ENCODE measurements around the gene PLS1.
"Not testable (repeated sequence)": the region's sequence is repeated elsewhere in the genome, so short reads cannot be mapped to it uniquely, and the experiment has no call there.

PLS1 gene

DNA sequence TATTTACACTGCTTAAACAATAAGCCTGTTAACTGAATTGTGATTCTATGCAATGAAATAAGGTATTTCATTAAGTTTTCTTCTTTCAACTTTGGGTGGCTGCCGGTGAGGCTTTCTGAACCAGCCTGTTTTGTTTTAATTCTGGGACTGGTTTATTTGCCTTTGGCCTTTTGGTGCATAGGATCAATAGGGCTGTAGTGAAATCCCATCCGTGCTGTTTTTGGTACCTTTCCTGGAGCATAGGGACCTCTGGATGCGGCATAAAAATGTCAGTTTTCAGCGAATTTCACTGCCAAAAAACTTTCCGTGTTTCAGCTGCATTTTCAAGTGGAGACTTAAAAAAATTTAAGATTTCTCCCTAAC, 514 bp downstream of the PLS1 start:
- DNase-seq (ENCODE audit: low read depth in 2 of 2), result no peak

GRCh38 chr3:142597906-142598305, 1.7 kb downstream of the PLS1 start:
- no peak for DNase-seq (ENCODE audit: low read depth in 2 of 2)

DNA sequence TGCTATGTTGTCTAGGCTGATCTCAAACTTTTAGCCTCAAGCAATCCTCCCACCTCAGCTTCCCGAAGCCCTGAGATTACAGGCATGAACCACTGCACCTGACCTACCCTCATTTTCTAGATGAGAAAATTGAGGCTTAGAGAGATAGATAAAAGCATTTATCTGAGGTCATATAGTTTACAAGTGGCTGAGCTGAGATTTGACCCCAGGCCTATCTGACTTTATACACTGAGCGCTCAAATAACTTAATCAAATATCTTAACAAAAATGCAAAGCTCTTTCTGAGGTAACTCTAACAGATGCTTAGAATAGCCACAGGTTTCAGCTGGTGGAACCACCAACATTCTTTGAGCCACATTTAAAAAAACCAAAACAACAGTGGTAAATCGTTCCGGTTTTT, 5.5 kb downstream of the PLS1 start:
- no peak for DNase-seq (ENCODE audit: low read depth in 2 of 2)

DNA sequence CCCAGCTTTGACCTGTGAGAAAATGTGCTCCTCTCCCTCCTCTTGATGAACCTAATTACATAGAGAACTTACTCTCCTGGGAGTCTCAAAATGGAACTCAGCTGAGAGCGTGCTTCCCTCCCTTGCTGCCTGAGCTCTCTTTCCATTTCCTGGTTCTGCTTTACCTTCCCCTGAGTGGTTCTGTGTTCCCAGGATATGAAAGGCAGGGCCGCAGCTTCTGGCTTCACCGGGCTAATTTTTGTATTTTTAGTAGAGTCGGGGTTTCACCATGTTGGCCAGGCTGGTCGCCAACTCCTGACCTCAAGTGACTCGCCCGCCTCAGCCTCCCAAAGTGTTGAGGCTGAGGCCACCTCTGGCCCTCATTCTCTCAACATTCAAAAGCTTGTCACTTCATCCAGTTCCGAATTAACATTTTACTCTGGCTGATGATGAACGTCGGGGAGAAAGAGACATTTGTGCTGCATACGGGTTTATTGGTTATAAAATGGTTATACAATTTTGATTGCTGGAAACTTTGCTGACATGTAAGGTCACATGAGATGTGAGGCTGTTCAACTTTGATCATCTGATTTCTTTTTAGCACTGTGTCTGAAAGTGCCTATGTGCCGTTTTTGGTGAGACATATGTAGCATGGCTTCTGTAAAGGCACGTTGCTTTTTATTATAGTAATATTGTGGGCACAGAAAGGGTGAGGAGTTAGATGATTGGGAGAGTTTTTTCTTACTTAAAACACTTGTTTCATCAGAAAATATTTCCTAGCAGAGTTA, 6.6 kb downstream of the PLS1 start:
- DNase-seq (ENCODE audit: low read depth in 2 of 2), result no peak

- not testable (repeated sequence) for DNase-seq (ENCODE audit: low read depth in 2 of 2)
These were observed 7.2 kb downstream of the PLS1 start for GRCh38 chr3:142603386-142603705.

DNA sequence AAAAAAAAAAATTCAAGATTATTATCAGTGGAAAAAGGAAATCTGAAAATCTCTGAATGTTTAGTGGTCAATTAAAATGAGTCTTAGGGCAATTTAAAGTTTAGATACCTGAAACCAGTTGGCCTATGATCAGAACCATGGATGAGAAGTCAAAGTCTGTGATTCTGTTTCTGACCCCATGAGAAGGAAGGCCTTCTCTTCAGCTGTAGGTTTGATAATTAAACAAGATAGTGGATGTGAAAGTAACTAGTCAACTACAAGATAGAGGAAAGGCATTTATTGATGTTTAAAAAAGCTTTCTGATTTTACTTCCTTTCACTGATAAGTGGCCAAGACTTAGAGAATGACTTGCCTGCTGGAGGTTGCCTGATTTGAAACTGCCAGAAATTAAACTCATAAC, 8.7 kb downstream of the PLS1 start:
- no peak for DNase-seq (ENCODE audit: low read depth in 2 of 2)

- no peak for DNase-seq (ENCODE audit: low read depth in 2 of 2)
These were observed 12.4 kb downstream of the PLS1 start for GRCh38 chr3:142608631-142609030.

- no peak for DNase-seq (ENCODE audit: low read depth in 2 of 2)
These were observed 12.9 kb downstream of the PLS1 start for GRCh38 chr3:142609136-142609535.

- DNase-seq (ENCODE audit: low read depth in 2 of 2), result no peak
These were observed 15.0 kb downstream of the PLS1 start for GRCh38 chr3:142611206-142611605.

DNA sequence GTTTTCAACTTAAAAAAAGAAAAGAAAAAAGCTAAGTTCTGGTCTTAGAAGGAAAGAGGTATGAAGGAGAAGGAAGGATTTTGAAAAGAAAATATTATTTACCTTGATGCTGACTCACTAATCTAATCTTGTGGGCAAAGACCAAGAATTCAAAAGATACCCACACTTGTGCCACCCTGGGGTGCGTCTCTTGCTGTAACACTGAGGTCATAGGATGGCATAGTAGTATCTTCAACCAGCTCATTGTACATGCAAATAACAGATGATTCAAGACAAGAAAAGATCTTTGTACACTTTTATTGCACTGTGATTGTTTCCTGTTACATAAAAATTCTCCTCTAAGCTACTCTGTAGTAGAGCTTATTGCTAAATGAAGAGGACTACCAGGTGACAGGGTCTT, 17.3 kb downstream of the PLS1 start:
- DNase-seq (ENCODE audit: low read depth in 2 of 2), result no peak

DNA sequence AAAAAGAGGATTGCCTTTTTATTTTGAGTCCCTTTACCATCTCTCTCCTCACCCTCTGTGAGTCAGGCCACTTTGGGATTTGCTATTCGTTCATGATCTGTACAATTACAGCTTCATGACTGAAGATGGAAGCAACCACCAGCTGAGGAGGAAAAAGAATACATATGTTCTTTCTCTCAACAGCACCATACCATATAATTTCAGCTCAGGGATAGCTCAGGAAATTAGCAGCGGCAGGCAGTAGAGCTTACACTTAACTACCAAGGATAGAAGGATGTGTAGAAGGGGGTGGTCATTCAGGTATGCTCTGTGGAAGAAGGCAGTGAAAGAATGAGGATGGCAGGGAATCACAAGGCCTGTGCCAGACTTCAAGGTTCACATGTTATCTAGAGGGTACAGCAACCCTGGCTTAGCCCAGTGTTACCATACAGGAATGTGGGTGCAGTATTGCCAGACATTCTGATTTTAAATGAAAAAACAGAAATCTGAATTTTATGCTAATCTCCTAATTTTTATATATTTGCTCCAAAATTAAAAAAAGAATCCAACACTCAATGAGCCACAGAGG, 17.9 kb downstream of the PLS1 start:
- DNase-seq (ENCODE audit: low read depth in 2 of 2), result no peak

DNA sequence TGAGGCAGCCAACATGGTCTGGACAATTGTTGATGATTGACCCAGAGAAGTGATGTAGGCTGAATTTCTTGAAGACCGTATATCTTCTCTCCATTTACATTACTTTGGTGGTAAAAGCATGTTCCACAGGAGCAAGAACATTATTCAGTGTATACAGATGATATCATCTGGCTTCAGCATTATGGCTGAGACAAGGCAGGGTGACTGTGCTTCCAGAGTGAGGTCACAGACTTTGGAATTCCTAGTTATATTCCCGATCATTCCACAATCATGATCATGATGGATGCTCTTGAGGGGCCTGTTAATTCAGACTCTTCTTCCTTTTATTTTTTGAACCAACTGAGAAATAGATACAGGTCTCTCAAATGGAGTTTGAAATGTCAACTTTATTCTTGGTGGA, 19.0 kb downstream of the PLS1 start:
- no peak for DNase-seq (ENCODE audit: low read depth in 2 of 2)

DNA sequence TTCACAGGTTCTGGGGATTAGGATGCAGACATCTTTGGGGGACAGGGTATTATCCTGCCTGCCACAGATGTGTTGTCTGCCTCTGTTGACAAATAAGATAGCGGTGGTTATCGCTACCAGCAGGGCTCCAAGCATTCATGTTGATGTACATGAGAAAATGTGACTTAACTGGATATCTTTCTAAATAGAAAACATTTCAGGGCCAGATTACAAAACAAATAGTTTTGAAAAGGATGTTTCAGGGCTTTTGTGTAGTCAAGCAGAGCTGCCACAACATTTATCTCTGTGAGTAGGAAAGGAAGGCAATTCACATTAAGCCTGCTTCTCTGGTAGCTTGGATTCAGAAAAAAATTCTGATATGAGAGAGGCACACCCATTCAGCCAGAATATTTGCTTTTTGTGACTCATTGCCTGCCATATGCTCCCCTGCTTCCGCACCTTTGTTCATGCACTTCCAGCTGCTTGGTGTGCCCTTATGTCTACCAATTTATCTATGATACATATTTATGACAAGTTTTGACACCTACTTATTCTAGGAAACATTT, 22.8 kb downstream of the PLS1 start:
- no peak for DNase-seq (ENCODE audit: low read depth in 2 of 2)

GRCh38 chr3:142622405-142622804, 26.2 kb downstream of the PLS1 start:
- no peak for DNase-seq (ENCODE audit: low read depth in 2 of 2)

- DNase-seq (ENCODE audit: low read depth in 2 of 2), result no peak
These were observed 27.0 kb downstream of the PLS1 start for GRCh38 chr3:142623194-142623593.

DNA sequence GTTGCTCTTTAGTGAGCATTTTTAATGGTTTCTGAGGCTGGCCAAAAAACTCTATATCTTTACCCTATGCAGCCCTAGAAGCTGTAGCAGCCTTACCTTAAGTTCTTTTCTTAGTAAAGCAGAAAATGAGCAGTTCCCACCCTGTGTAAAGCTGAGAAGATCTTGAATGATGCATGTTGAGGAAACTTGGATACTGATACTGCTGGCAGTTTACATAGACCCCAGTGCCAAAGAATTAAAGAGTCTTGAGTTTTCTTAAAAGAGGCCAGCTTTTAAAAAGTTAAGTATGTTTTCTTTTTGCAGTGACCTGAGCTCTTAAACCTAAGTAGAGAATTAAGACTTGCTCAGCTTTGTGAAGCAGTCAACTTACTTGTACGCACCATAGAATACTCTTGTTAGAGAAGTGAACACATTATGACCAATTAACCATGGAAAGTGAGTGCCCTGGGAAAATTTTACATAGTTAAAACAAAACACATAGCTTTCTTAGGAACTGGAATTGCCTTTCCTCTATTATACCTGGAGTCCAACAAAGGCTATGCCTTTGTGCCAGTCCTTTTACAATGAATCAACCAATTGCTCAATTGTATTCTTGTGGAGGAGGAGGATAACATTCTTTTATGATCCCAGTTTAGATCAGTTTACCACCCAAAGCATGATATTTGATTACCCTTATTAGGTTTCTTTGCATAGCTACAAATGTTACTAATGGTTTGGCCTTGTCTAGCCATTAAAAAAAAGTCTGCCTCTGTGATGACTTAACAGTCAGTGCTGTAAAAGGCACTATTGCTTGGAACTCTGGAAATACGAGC, 28.4 kb downstream of the PLS1 start:
- no peak for DNase-seq (ENCODE audit: low read depth in 2 of 2)

GRCh38 chr3:142625153-142625440, 28.9 kb downstream of the PLS1 start:
- DNase-seq (ENCODE audit: low read depth in 2 of 2), result no peak

DNA sequence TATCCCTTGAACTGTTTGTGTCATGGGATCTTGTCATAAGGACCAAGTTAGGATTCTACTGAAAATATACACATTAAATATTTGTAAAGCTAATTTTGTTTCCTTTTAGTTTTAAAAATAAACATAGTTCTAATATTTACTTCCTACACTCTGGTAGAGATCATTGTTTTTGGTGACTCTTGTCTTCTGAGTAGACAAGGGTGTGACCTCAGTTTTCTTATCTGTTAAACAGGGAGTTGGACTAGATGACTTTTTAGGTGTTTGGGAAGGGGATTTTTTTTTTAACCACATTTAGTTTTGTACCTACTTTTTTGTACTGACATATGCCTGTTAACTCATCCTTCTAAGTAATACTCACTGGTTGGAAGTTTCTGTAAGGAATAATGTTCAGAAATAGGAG, 30.8 kb downstream of the PLS1 start:
- DNase-seq (ENCODE audit: low read depth in 2 of 2), result no peak

DNA sequence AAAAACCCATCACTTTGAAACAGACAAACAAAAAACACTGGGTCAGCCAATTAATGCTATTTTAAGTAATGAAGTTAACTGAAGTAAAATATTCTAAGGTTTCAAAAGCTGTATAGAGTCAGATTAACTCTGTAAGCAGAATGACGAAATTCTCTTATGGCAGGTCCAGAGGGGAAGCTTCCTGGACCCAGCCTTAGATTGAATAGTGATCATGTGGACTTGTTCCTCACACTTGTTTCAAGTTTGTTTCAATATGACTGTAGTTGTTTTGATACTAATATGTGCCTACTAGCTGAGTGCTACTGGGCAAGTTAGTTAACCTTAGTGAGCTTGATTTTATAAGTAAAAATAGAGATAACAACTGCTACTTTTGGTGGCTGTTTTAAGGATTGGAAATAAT, 32.6 kb downstream of the PLS1 start:
- no peak for DNase-seq (ENCODE audit: low read depth in 2 of 2)

- DNase-seq (ENCODE audit: low read depth in 2 of 2), result no peak
These were observed 36.9 kb downstream of the PLS1 start for GRCh38 chr3:142633073-142633472.

- no peak for DNase-seq (ENCODE audit: low read depth in 2 of 2)
These were observed 39.9 kb downstream of the PLS1 start for GRCh38 chr3:142636050-142636449.

GRCh38 chr3:142636664-142637063, 40.5 kb downstream of the PLS1 start:
- no peak for DNase-seq (ENCODE audit: low read depth in 2 of 2)

DNA sequence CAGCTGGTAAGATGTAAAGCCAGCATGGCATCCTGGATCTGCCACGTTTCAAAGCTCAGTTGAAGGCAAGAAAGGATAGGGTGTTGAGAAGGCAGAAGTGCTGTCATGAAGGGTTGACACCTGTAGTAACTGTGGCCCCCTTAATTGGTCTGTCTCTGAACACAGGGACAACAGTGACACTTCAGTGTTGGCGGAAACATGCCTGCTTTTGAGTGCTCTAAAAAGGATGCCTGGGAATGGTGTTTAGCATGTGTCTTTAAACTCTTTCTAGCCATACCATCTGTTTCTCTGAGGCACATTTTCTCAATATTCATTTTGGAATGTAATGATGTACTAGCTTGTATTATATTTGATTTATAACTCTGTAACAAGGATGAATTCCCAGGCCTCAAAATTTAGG, 42.1 kb downstream of the PLS1 start:
- DNase-seq (ENCODE audit: low read depth in 2 of 2), result no peak
